MM.1S (cell line): ENCODE data around the gene SEMA3G.

Source experiments
- DNase-seq: peaks from one replicate; pipeline ENCODE4 v3.0.0-alpha.2; 2015
- H2AFZ ChIP-seq: fragments of 300-600 bp; sonication (generic); 2 replicates; pipeline ENCODE4 v1.6.0; 2016; ENCODE audit warnings: antibody characterized with exemption, low read length
- H3F3A ChIP-seq: fragments of 300-600 bp; sonication (generic); 2 replicates; pipeline ENCODE4 v1.6.1; 2016; ENCODE audit warnings: mild to moderate bottlenecking, antibody characterized with exemption, low read length, moderate library complexity, mixed read lengths; ENCODE audit not compliant: insufficient read depth
- H3K27ac ChIP-seq: fragments of 300-600 bp; sonication (generic); 2 replicates; pipeline ENCODE4 v1.5.1; 2016; ENCODE audit warnings: mild to moderate bottlenecking, low read length
- H3K27me3 ChIP-seq: fragments of 300-600 bp; sonication (generic); replicated peaks from 2 replicates; pipeline ENCODE4 v1.6.0; 2016; ENCODE audit warnings: low read length; ENCODE audit not compliant: insufficient read depth
- H3K36me3 ChIP-seq: fragments of 300-600 bp; sonication (generic); replicated peaks from 2 replicates; pipeline ENCODE4 v1.6.1; 2016; ENCODE audit warnings: mild to moderate bottlenecking, low read length, mixed read lengths; ENCODE audit not compliant: insufficient read depth
- H3K4me1 ChIP-seq: fragments of 300-600 bp; sonication (generic); 2 replicates; pipeline ENCODE4 v1.6.1; 2016; ENCODE audit warnings: low read length, mixed read lengths
- H3K4me2 ChIP-seq: fragments of 300-600 bp; sonication (generic); 2 replicates; pipeline ENCODE4 v1.6.0; 2016; ENCODE audit warnings: low read depth, low read length
- H3K4me3 ChIP-seq: fragments of 300-600 bp; sonication (generic); 2 replicates; pipeline ENCODE4 v1.5.1; 2016; ENCODE audit warnings: low read length, mixed read lengths
- H3K79me2 ChIP-seq: fragments of 300-600 bp; sonication (generic); 2 replicates; pipeline ENCODE4 v1.6.1; 2016; ENCODE audit warnings: mixed run types, low read length, mixed read lengths
- H3K9ac ChIP-seq: fragments of 300-600 bp; sonication (generic); 2 replicates; pipeline ENCODE4 v1.6.1; 2016; ENCODE audit warnings: low read length, mixed read lengths
- H3K9me2 ChIP-seq: fragments of 300-600 bp; sonication (generic); replicated peaks from 2 replicates; pipeline ENCODE4 v1.6.1; 2016; ENCODE audit warnings: mild to moderate bottlenecking, low read length, mixed read lengths; ENCODE audit not compliant: insufficient read depth
- H3K9me3 ChIP-seq: fragments of 300-600 bp; sonication (generic); replicated peaks from 2 replicates; pipeline ENCODE4 v1.6.1; 2016; ENCODE audit warnings: mild to moderate bottlenecking, low read length, mixed read lengths; ENCODE audit not compliant: insufficient read depth
- H4K20me1 ChIP-seq: fragments of 300-600 bp; sonication (generic); 2 replicates; pipeline ENCODE4 v1.6.1; 2016; ENCODE audit warnings: mild to moderate bottlenecking, low read length, moderate library complexity, mixed read lengths; ENCODE audit not compliant: insufficient read depth
- EZH2 ChIP-seq: fragments of 300-600 bp; sonication (generic); optimal IDR thresholded peaks from 2 replicates; pipeline ENCODE3; 2017; ENCODE audit warnings: low read depth, mild to moderate bottlenecking, antibody characterized with exemption, low read length, mixed read lengths
- EZH2phosphoT487 ChIP-seq: fragments of 300-600 bp; sonication (generic); IDR thresholded peaks from 2 replicates; pipeline ENCODE4 v1.6.1; 2018; ENCODE audit warnings: antibody characterized with exemption, low read length
- TF ChIP-seq, protein P1 (sequence below): fragments of 300-600 bp; sonication (generic); IDR thresholded peaks from 2 replicates; pipeline ENCODE4 v1.5.1; 2016; ENCODE audit warnings: antibody characterized with exemption, low read length, mixed read lengths

The SEMA3G gene

DNA sequence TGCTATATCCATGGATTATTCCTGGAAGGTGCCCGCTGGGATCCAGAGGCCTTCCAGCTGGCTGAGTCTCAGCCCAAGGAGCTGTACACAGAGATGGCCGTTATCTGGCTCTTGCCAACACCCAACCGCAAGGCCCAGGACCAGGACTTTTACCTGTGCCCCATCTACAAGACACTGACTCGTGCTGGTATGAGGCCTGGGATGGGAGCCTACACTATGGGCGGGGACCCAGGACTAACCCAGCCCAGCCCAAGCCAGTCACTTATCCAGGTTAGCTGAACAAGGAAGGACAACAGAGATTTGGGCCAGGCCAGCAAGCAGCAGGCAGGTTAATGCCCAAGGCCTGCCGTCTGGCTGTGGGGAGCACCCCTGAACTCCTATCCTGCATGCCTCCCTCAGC is 45.3 kb downstream of the SEMA3G start:
- no peak overlapping the region for H3K27ac ChIP-seq
- H3K9me3 ChIP-seq, result no peaks in the 10 kb centered on the region
- H3K36me3 ChIP-seq, result no peaks in the 10 kb centered on the region; the same call in 1 of the 2 replicates
- no peaks in the 10 kb centered on the region for H3K79me2 ChIP-seq
- no peak for DNase-seq
- no peak overlapping the region for H3K4me3 ChIP-seq
- no peaks in the 10 kb centered on the region for H3K9me2 ChIP-seq
- H3K27me3 ChIP-seq, result no peaks in the 10 kb centered on the region
- TF ChIP-seq, protein P1, sequence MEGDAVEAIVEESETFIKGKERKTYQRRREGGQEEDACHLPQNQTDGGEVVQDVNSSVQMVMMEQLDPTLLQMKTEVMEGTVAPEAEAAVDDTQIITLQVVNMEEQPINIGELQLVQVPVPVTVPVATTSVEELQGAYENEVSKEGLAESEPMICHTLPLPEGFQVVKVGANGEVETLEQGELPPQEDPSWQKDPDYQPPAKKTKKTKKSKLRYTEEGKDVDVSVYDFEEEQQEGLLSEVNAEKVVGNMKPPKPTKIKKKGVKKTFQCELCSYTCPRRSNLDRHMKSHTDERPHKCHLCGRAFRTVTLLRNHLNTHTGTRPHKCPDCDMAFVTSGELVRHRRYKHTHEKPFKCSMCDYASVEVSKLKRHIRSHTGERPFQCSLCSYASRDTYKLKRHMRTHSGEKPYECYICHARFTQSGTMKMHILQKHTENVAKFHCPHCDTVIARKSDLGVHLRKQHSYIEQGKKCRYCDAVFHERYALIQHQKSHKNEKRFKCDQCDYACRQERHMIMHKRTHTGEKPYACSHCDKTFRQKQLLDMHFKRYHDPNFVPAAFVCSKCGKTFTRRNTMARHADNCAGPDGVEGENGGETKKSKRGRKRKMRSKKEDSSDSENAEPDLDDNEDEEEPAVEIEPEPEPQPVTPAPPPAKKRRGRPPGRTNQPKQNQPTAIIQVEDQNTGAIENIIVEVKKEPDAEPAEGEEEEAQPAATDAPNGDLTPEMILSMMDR, result no peak
- no peak for TF ChIP-seq EZH2
- no peak for TF ChIP-seq EZH2phosphoT487
- H4K20me1 ChIP-seq, result no peaks in the 10 kb centered on the region
- H2AFZ ChIP-seq, result no peak overlapping the region
- no peaks in the 10 kb centered on the region for H3F3A ChIP-seq
- no peaks in the 10 kb centered on the region for H3K4me1 ChIP-seq
- H3K4me2 ChIP-seq, result no peak overlapping the region
- no peak overlapping the region for H3K9ac ChIP-seq

DNA sequence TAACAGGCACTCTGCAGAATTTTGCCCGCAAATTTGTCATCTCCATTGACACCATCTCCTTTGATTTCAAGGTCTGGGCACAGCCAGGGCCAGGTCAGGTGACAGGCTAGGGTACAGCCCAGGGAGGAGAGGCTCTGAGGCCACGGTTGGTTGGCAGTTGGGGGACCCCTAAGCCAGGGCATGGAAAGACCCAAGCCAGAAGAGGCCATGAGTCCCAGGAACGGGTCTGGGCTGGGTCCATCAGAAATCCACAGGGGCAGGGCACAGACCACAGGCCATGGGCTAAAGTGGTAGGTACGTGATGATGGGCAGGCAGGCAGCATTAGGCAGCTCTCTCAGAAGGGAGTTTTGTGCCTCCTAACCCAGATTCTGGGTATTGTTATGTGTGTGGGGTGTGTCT is 45.8 kb downstream of the SEMA3G start:
- H4K20me1 ChIP-seq, result no peaks in the 10 kb centered on the region
- DNase-seq, result no peak
- H3K9me2 ChIP-seq, result no peaks in the 10 kb centered on the region
- no peaks in the 10 kb centered on the region for H3F3A ChIP-seq
- H3K79me2 ChIP-seq, result no peaks in the 10 kb centered on the region
- no peak overlapping the region for H3K4me3 ChIP-seq
- no peak overlapping the region for H3K9ac ChIP-seq
- H3K27ac ChIP-seq, result no peak overlapping the region
- no peaks in the 10 kb centered on the region for H3K9me3 ChIP-seq
- no peak overlapping the region for H2AFZ ChIP-seq
- H3K4me2 ChIP-seq, result no peak overlapping the region
- no peaks in the 10 kb centered on the region; the same call in 1 of the 2 replicates for H3K36me3 ChIP-seq
- no peak for TF ChIP-seq EZH2phosphoT487
- TF ChIP-seq, protein P1, result no peak
- no peak for TF ChIP-seq EZH2
- H3K4me1 ChIP-seq, result no peaks in the 10 kb centered on the region
- H3K27me3 ChIP-seq, result no peaks in the 10 kb centered on the region

DNA sequence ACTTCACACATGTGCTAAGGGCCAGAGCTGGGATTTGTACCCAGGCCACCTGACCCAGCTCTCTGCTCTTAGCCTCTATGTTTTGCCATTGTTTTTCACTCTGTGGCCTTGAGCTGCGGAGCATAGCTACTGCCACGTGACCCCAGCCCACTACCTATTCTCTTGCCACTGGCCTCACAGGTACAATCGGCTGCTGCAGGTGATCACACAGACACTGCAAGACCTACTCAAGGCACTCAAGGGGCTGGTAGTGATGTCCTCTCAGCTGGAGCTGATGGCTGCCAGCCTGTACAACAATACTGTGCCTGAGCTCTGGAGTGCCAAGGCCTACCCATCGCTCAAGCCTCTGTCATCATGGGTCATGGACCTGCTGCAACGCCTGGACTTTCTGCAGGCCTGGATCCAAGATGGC is 46.2 kb downstream of the SEMA3G start:
- Histone ChIP-seq H3K9me2 (no peaks in the 10 kb centered on the region), H3K9me3 (no peaks in the 10 kb centered on the region), H3K4me2 (no peak overlapping the region), H3K27ac (no peak overlapping the region), H2AFZ (no peak overlapping the region), H4K20me1 (no peaks in the 10 kb centered on the region), H3K79me2 (no peaks in the 10 kb centered on the region), H3K4me3 (no peak overlapping the region), H3K36me3 (no peaks in the 10 kb centered on the region), H3K4me1 (no peaks in the 10 kb centered on the region), H3F3A (no peaks in the 10 kb centered on the region), H3K27me3 (no peaks in the 10 kb centered on the region), H3K9ac (no peak overlapping the region)
- DNase-seq, result no peak
- TF ChIP-seq EZH2phosphoT487, result no peak
- TF ChIP-seq EZH2, result no peak

DNA sequence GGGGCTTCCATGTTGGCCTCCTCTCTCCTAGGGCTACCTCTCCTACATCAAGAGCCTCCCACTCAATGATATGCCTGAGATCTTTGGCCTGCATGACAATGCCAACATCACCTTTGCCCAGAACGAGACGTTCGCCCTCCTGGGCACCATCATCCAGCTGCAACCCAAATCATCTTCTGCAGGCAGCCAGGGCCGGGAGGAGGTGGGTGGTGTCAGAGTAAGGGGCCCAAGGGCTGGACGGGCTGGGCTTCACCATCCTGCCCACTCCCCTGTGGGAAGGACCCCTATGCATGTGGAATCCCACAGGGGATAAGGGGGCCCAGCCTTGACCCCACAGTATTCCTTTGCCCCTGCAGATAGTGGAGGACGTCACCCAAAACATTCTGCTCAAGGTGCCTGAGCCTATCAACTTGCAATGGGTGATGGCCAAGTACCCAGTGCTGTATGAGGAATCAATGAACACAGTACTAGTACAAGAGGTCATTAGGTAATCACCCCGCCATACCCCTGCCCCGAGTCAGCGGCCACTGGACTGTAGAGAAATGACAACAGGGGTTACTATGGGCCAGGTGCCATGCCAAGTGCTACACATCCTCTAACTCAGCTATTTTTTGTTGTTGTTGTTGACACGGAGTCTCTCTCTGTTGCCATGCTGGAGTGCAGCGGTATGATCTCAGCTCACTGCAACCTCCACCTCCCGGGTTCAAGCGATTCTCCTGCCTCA is 47.1 kb downstream of the SEMA3G start:
- no peak overlapping the region for H2AFZ ChIP-seq
- no peaks in the 10 kb centered on the region for H3K4me1 ChIP-seq
- TF ChIP-seq EZH2 (no peak), EZH2phosphoT487 (no peak)
- no peak overlapping the region for H3K27ac ChIP-seq
- no peak for DNase-seq
- no peaks in the 10 kb centered on the region for H3K36me3 ChIP-seq
- H3F3A ChIP-seq, result no peaks in the 10 kb centered on the region
- H3K4me2 ChIP-seq, result no peak overlapping the region
- no peaks in the 10 kb centered on the region for H3K9me2 ChIP-seq
- H4K20me1 ChIP-seq, result no peaks in the 10 kb centered on the region
- no peaks in the 10 kb centered on the region for H3K79me2 ChIP-seq
- H3K4me3 ChIP-seq, result no peak overlapping the region
- H3K27me3 ChIP-seq, result no peaks in the 10 kb centered on the region
- H3K9ac ChIP-seq, result no peak overlapping the region
- no peaks in the 10 kb centered on the region for H3K9me3 ChIP-seq
